SU-DHL-6 (cell line): ENCODE data around the gene ZNF70.
"Not testable (repeated sequence)": the region's sequence is repeated elsewhere in the genome, so short reads cannot be mapped to it uniquely, and the experiment has no call there.

Experiments used
- H2AFZ ChIP-seq: fragments of 200-600 bp; sonication (generic); 2 replicates; pipeline ENCODE4 v1.6.1; 2014; ENCODE audit warnings: low read depth, mild to moderate bottlenecking, moderate library complexity, mixed read lengths, antibody characterized with exemption, low read length; ENCODE audit not compliant: severe bottlenecking
- H3F3A ChIP-seq: fragments of 200-600 bp; shearing (Covaris generic); 2 replicates; pipeline ENCODE4 v1.6.0; 2016; ENCODE audit warnings: antibody characterized with exemption, mild to moderate bottlenecking; ENCODE audit not compliant: insufficient read depth
- H3K27ac ChIP-seq: fragments of 200-600 bp; sonication (generic); 2 replicates; pipeline ENCODE4 v1.5.1; 2016; ENCODE audit warnings: low read depth, mild to moderate bottlenecking, low read length, moderate library complexity, mixed read lengths
- H3K27me3 ChIP-seq: fragments of 200-600 bp; sonication (generic), shearing (Covaris generic); 2 replicates; pipeline ENCODE4 v1.6.0; 2014; ENCODE audit warnings: mild to moderate bottlenecking, low read length
- H3K36me3 ChIP-seq: fragments of 200-600 bp; sonication (generic); 2 replicates; pipeline ENCODE4 v1.6.1; 2014; ENCODE audit warnings: mild to moderate bottlenecking, low read length, mixed read lengths
- H3K4me2 ChIP-seq: fragments of 300-600, 200-600 bp; shearing (Covaris generic), sonication (generic); 2 replicates; pipeline ENCODE4 v1.6.0; 2014; ENCODE audit warnings: low read length, low read depth, mild to moderate bottlenecking; ENCODE audit not compliant: poor library complexity, severe bottlenecking
- H3K4me3 ChIP-seq: fragments of 200-600 bp; sonication (generic); 2 replicates; pipeline ENCODE4 v1.5.1; 2014; ENCODE audit warnings: antibody characterized with exemption, low read length, mild to moderate bottlenecking, mixed read lengths; ENCODE audit not compliant: insufficient read depth, poor library complexity, severe bottlenecking
- H3K79me2 ChIP-seq: fragments of 200-600 bp; sonication (generic); 2 replicates; pipeline ENCODE4 v1.6.1; 2014; ENCODE audit warnings: mild to moderate bottlenecking, low read length, moderate library complexity; ENCODE audit not compliant: insufficient read depth
- H3K9ac ChIP-seq: fragments of 200-600 bp; sonication (generic); 2 replicates; pipeline ENCODE4 v1.7.0; 2014; ENCODE audit warnings: mild to moderate bottlenecking, low read length
- H3K9me2 ChIP-seq: fragments of 200-600 bp; sonication (generic); replicated peaks from 2 replicates; pipeline ENCODE4 v1.6.1; 2014; ENCODE audit warnings: low read length; ENCODE audit not compliant: insufficient read depth
- H3K9me3 ChIP-seq: fragments of 200-600 bp; sonication (generic); 2 replicates; pipeline ENCODE4 v1.6.1; 2014; ENCODE audit warnings: low read length, mixed read lengths; ENCODE audit not compliant: insufficient read depth
- H4K20me1 ChIP-seq: fragments of 200-600 bp; sonication (generic); 2 replicates; pipeline ENCODE4 v1.6.1; 2014; ENCODE audit warnings: low read depth, mild to moderate bottlenecking, antibody characterized with exemption, low read length, moderate library complexity, mixed read lengths
- EZH2phosphoT487 ChIP-seq: fragments of 200-600 bp; sonication (generic), shearing (Covaris generic); conservative IDR thresholded peaks from 2 replicates; pipeline ENCODE4 v1.6.1; 2018; ENCODE audit warnings: mild to moderate bottlenecking, antibody characterized with exemption, low read length, moderate library complexity, mixed read lengths
- TF ChIP-seq, protein P1 (sequence below): fragments of 200-600 bp; sonication (generic); IDR thresholded peaks from one replicate; pipeline ENCODE4 v1.5.1; 2017; ENCODE audit warnings: antibody characterized with exemption, mild to moderate bottlenecking, low read length, moderate library complexity; ENCODE audit not compliant: insufficient read depth, poor library complexity, severe bottlenecking

The ZNF70 gene

DNA sequence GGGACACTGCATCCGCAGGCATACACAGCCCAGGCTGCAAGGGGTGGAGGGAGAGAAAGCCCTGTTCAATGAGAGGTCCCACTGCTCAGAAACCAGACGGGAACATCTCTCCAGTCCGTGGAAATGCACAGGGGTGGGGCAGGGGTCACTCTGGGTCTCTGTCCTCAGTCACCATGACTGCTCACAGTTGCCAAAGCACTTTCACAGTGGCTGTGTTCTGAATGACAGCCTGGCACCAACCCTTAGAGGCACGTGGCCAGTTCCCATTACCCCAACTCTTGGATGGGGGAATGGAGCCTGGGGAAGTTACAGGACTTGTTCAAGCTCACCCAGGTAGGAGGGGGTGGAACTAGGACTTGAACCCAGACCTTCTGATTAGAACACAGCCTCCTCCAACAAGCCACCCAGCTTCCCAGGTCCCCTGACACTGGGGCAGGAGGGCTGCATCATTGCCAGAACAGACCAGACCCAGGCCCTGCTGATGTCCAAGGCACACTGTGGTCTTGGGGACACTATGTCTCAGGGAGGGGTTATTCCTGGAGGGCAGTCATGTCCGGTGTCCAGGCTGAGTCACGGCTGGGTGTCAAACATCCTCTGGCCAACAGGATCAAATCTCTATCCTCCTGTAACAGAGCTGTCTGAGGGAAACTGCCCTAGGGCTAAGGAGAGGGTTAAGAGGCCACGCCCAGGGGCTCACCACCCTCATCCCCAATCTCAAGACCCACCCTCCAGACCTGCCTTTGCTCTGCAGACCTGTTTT lies 8.2 kb downstream of the ZNF70 start:
- H4K20me1 ChIP-seq, result no peaks in the 10 kb centered on the region

DNA sequence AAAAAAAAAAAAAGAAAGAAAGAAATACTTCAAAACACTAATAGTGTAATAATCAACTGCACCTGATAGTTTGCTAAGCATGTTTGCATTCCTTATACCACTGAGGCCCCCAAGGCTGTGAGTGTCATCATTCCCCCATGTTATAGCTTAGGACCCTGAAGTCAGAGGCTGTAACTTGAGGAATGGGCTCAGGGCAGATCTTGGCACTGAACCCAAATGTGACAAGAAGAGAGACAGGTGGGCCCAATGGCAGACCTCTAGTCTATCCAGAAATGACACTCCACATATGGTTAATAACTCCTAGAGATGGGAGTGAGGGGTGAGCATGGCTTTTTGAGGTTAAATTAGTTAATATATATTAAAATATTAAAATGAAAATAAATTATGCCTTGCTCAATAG lies 13.2 kb downstream of the ZNF70 start:
- Histone ChIP-seq H3K27ac (no peak overlapping the region), H3K9me2 (no peaks in the 10 kb centered on the region), H3F3A (0 out of 2 replicates have a peak, but pooled peaks cover 2% of the 10 kb centered on the region), H3K27me3 (no peaks in the 10 kb centered on the region), H3K9me3 (no peaks in the 10 kb centered on the region), H3K9ac (no peak overlapping the region), H2AFZ (no peak overlapping the region), H3K4me3 (no peak overlapping the region), H3K4me2 (no peak overlapping the region), H3K79me2 (no peaks in the 10 kb centered on the region), H4K20me1 (no peaks in the 10 kb centered on the region), H3K36me3 (no peaks in the 10 kb centered on the region)
- no peak for TF ChIP-seq EZH2phosphoT487
- TF ChIP-seq, protein P1, sequence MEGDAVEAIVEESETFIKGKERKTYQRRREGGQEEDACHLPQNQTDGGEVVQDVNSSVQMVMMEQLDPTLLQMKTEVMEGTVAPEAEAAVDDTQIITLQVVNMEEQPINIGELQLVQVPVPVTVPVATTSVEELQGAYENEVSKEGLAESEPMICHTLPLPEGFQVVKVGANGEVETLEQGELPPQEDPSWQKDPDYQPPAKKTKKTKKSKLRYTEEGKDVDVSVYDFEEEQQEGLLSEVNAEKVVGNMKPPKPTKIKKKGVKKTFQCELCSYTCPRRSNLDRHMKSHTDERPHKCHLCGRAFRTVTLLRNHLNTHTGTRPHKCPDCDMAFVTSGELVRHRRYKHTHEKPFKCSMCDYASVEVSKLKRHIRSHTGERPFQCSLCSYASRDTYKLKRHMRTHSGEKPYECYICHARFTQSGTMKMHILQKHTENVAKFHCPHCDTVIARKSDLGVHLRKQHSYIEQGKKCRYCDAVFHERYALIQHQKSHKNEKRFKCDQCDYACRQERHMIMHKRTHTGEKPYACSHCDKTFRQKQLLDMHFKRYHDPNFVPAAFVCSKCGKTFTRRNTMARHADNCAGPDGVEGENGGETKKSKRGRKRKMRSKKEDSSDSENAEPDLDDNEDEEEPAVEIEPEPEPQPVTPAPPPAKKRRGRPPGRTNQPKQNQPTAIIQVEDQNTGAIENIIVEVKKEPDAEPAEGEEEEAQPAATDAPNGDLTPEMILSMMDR, result no peak

More for the DNA sequence above, 8.2 kb downstream of the ZNF70 start:
- Histone ChIP-seq H3K79me2 (no peaks in the 10 kb centered on the region), H3K9me3 (no peaks in the 10 kb centered on the region), H3K4me2 (no peak overlapping the region), H3K36me3 (no peaks in the 10 kb centered on the region), H3K9me2 (no peaks in the 10 kb centered on the region), H3K4me3 (no peak overlapping the region), H3K27me3 (no peaks in the 10 kb centered on the region), H3F3A (0 out of 2 replicates have a peak, but pooled peaks cover 2% of the 10 kb centered on the region), H3K9ac (no peak overlapping the region), H3K27ac (no peak overlapping the region), H2AFZ (no peak overlapping the region)
- no peak for TF ChIP-seq EZH2phosphoT487
- TF ChIP-seq, protein P1, result no peak

DNA sequence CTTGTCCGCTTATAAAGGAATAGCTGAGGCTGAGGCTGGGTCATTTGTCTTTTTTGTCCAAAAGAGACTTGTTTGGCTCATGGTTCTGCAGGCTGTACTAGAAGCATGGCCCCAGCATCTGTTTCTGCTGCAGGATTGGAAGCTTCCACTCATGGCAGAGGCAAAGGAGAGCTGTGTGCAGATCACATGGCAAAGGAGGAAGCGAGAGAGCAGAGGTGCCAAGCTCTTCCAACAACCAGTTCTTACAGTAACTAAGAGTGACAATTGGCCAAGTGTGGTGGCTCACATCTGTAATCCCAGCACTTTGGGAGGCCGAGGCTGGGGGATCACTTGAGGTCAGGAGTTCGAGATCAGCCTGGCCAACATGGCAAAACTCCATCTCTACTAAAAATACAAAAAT lies 22.8 kb downstream of the ZNF70 start:
- not testable (repeated sequence) for H3K27ac ChIP-seq, H3K9me3 ChIP-seq, H3K9me2 ChIP-seq, H3K9ac ChIP-seq, H3K36me3 ChIP-seq, H3K4me3 ChIP-seq, H3F3A ChIP-seq, H2AFZ ChIP-seq, H3K4me2 ChIP-seq, H3K79me2 ChIP-seq, H3K27me3 ChIP-seq, H4K20me1 ChIP-seq

DNA sequence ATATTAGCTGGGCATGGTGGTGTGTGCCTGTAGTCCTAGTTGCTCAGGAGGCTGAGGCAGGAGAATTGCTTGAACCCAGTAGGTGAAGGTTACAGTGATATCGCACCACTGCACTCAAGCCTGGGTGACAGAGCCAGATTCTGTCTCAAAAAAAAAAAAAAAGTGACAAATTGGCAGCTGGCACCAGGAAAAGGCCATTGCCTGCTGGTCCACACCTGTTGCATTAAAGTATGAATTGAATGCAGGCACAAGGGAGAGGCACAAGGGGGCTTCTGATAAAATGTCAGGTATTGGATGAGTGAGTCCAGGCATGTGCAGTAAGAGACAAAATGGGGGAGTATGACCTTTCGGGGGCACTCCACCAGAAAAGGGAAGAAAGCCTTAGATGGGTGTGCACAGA lies 28.2 kb downstream of the ZNF70 start:
- no peak overlapping the region for H3K9ac ChIP-seq
- H3K27ac ChIP-seq, result no peak overlapping the region
- H3K79me2 ChIP-seq, result no peaks in the 10 kb centered on the region
- no peaks in the 10 kb centered on the region for H3F3A ChIP-seq
- H4K20me1 ChIP-seq, result no peaks in the 10 kb centered on the region
- no peaks in the 10 kb centered on the region for H3K9me3 ChIP-seq
- no peaks in the 10 kb centered on the region for H3K27me3 ChIP-seq
- no peak for TF ChIP-seq EZH2phosphoT487
- TF ChIP-seq, protein P1, result no peak
- no peak overlapping the region for H3K4me3 ChIP-seq
- no peak overlapping the region for H2AFZ ChIP-seq
- no peaks in the 10 kb centered on the region for H3K36me3 ChIP-seq
- H3K9me2 ChIP-seq, result no peaks in the 10 kb centered on the region
- no peak overlapping the region for H3K4me2 ChIP-seq
